NCI-H2196 (cell line): ENCODE results near the gene TNFRSF17.
A peak's percentile ranks its signal among the peaks of the same experiment; 100 is the strongest.
"Not testable (repeated sequence)": the region's sequence is repeated elsewhere in the genome, so short reads cannot be mapped to it uniquely, and the experiment has no call there.

Experiments used
- DNase-seq: peaks from one replicate; lab custom pipeline; 2025; ENCODE audit not compliant: unreplicated experiment; lab: John Stamatoyannopoulos, UW

Gene TNFRSF17

GRCh38 chr16:11964761-11965551 is at the start of gene TNFRSF17:
Gene TNFRSF17 (plus strand): TSS chr16:11965210. CDS start chr16:11965325, 115 bp downstream.
- DNase-seq: no peak

- peak; percentile 99 for DNase-seq
Observed at GRCh38 chr16:11915644-11916523, 49.1 kb upstream of the TNFRSF17 start, which contains the start of gene GSPT1. Gene GSPT1 (minus strand): TSS chr16:11915956. CDS start chr16:11915720, 236 bp downstream.

DNA sequence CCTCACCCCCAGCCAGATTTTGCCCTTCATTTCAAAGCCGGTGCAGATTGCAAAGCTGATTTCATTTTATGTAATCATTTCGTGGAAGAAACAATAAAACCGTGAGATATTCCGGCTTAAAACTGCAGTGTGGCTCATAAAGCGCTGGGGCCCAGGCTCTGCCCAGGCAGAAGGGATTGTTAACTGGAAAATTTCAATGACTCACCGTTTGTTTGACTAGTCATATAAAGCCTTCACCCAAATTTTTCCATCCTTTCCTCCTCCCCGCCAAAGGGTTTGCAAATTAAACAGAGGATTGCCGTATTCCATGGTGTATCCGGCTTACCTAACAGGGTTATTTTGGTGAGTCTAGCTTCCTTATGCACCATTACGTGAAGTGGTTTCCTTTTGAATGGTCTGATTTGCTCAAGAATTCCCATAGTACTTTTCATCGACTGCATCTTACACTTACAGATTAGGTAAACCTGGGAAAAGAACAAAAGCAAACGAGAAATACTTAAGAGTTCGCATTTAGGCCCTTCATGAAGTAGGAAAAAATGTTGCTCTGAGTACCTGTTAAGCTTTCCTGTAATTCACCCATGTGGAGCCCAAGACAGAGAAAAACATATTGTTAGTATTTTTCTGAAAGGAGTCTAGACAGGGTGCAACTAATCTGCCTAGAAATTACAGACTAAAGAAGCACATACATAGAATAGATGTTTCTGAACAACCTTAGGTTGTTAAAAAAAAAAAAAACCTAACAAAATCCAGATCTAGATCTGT is 48.3 kb upstream of the TNFRSF17 start:
- DNase-seq: peak; percentile 87

DNA sequence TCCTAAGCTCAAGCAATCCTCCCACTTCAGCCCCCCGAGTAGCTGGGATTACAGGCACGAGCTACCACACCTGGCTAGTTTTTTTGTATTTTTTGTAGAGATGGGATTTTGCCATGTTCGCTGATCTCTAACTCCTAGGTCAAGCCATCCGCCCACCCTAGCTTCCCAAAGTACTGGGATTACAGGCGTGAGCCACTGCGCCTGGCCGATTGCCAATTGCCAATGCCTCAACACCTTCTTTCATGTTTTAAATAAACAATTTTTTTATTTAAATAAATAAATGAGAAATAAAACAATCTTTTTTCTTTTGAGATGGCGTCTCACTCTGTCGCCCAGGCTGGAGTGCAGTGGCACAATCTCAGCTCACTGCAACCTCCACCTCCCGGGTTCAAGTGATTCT is 41.0 kb upstream of the TNFRSF17 start:
- not testable (repeated sequence) for DNase-seq

- not testable (repeated sequence) for DNase-seq
Observed at GRCh38 chr16:11927350-11927749, 37.7 kb upstream of the TNFRSF17 start.

- not testable (repeated sequence) for DNase-seq
Observed at GRCh38 chr16:11941945-11942344, 23.1 kb upstream of the TNFRSF17 start, which contains the start of gene NPIPB2. Gene NPIPB2 (minus strand): TSS chr16:11942045. CDS start chr16:11942045, 0 bp downstream.

DNA sequence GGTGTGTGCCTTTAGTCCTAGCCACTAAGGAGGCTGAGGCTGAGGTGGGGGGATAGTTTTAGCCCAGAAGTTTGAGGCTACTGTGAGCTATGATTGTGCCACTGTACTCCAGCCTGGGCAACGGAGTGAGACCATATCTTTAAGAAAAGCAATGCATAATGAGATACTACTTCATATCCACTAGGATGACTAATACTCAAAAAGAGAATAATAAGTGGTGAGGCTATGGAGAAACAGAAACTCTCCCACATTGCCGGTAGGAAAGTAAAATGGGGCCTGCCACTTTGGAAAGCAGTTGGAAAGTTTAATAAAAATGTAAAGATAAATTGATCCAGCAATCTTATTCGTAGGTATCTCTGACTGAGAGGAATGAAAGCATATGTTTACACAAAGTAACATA is 18.6 kb upstream of the TNFRSF17 start:
- no peak for DNase-seq

DNA sequence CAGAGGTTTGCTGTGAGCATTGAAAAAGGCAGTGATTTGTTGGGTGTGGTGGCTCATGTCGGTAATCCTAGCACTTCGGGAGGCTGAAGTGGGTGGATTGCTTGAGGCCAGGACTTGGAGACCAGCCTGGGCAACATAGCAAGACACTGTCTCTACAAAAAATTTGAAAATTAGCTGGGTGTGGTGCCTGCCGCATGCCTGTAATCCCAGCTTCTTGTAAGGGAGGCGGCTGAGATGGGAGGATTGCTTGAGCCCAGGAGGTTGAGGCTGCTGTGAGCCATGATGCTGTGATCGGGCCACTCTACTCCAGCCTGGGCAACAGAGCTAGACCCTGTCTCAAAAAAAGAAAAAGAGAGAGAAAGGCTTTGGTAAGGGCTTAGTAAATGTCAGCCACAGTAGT is 16.2 kb upstream of the TNFRSF17 start:
- no peak for DNase-seq

GRCh38 chr16:11949527-11949926 is 15.5 kb upstream of the TNFRSF17 start:
- DNase-seq: peak; percentile 60

DNA sequence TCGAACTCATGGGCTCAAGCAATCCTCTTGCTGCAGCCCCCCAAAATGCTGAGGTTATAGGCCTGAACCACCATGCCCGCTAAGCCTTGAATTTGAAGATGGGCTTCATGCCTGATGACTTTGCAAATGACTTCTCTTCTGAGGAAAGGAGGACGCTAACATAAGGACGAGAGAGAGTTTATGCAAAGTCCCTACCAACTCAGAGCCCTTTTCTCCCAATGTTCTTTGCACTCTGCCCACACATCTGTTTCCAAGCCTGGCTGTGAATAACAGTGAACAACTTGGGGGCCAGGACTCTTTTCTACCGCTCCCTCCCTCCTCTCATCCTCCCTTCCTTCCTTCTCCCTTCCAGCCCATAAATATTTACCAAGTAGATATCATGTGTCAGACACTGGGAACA is 14.6 kb upstream of the TNFRSF17 start:
- DNase-seq: no peak

DNA sequence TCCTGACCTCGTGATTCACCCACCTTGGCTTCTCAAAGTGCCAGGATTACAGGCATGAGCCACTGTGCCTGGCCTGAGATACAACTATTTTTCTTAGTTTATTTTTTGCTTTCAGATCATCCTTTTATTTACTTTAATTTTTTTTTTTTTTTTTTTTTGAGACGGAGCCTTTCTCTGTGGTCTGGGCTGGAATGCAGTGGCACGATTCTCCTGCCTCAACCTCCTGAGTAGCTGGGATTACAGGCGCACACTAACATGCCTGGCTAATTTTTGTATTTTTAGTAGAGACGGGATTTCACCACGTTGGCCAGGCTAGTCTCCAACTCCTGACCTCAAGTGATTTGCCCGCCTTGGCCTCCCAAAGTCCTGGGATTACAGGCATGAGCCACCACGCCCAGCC is 11.4 kb upstream of the TNFRSF17 start:
- DNase-seq: not testable (repeated sequence)

GRCh38 chr16:11955713-11956123 is 9.3 kb upstream of the TNFRSF17 start:
- DNase-seq: no peak

- no peak for DNase-seq
Observed at GRCh38 chr16:11956558-11956957, 8.5 kb upstream of the TNFRSF17 start.

DNA sequence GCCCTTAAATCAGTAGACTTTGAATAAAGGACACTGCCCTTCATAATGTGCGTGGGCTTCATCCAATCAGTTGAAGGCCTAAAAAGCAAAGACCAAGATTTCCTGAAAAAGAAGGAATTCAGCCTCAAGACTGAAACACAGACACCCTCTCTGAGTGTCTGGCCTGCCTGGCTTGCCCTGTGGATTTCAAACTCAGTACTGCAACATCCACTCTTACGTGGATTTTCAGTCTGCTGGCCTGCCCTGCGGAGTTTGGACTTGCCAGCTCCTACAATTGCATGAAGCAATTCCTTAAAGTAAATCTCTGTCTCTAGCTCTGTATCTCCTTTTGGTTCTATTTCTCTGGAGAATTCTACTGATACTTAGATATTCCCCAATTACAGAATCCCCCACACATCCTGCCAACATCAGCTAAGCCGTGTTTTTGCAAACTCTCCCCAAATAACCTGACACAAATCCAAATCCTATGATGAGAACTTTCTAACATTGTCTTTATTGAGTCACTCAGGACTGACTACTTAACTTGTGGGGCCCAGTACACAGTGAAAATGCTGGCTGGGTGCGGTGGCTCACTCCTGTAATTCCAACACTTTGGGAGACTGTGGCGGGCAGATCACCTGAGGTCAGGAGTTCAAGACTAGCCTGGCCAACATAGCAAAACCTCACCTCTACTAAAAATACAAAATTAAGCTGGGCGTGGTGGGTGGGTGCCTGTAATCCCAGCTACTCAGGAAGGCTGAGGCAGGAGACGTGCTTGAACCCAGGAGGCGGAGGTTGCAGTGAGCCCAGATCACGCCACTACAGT is 7.2 kb upstream of the TNFRSF17 start:
- DNase-seq: no peak

- not testable (repeated sequence) for DNase-seq
Observed at GRCh38 chr16:11962457-11962856, 2.6 kb upstream of the TNFRSF17 start.

DNA sequence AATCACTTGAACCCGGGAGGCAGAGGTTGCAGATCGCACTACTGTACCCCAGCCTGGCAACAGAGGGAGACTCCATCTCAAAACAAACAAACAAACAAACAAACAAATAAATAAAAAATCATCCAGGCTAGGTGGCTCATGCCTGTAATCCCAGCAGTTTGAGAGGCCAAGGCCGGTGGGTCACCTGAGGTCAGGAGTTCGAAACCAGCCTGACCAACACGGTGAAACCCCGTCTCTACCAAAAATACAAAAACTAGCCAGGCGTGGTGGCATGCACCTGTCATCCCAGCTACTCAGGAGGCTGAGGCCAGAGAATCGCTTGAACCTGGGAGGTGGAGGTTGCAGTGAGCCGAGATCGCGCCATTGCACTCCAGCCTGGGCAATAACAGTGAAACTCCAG is 2.0 kb upstream of the TNFRSF17 start:
- not testable (repeated sequence) for DNase-seq

DNA sequence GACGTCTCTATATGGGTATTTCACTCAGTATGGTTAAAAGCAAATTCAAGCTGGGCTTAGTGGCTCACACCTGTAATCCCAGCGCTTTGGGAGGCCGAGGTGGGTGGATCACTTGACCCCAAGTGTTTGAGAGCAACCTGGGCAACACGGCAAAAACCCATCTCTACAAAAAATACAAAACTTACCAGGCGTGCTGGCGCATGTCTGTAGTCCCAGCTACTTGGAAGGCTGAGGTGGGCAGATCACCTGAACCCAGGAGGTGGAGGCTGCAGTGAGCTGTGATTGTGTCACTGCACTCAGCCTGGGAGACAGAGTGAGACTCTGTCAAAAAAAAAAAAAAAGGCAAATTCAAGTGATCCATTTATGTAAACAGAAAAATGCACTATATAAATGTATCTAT is 1.3 kb upstream of the TNFRSF17 start:
- DNase-seq: no peak

- DNase-seq: no peak
Observed at GRCh38 chr16:11966173-11966572, 1.2 kb downstream of the TNFRSF17 start.

DNA sequence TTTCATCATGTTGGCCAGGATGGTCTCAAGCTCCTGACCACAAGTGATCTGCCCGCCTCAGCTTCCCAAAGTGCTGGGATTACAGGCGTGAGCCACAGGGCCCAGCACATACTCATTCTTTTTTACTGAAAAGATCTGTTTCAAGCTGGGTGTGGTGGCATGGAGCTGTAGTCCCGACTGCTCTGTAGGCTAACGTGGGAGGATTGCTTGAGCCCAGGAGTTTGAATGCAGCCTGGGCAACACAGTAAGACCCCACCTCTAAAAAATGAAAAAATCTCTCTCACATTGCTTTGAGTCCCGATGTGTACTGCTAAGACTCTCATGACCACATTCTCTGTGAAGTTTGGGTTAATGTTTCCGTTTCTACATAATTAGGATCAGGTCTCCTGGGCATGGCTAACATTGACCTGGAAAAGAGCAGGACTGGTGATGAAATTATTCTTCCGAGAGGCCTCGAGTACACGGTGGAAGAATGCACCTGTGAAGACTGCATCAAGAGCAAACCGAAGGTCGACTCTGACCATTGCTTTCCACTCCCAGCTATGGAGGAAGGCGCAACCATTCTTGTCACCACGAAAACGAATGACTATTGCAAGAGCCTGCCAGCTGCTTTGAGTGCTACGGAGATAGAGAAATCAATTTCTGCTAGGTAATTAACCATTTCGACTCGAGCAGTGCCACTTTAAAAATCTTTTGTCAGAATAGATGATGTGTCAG is 2.3 kb downstream of the TNFRSF17 start:
- DNase-seq: no peak

- no peak for DNase-seq
Observed at GRCh38 chr16:11968577-11968976, 3.6 kb downstream of the TNFRSF17 start.
